ENCODE measurements around the gene ABLIM2. TPM values are rescaled to one million over a fixed set of nuclear protein-coding genes. Genes with fewer than 3 reads are reported as not detected.

The ABLIM2 gene
- total and polyA plus RNA-seq, 2 of the 8 experiments (the other 6 are each of a cell fraction or from before 2014, with no cell fraction given), result 2.8 to 3.0 TPM

GRCh38 chr4:7967063-7967440 is 191.6 kb downstream of the ABLIM2 start:
- no peaks in the 10 kb centered on the region for H4K20me1 ChIP-seq (replicated peaks in 1 of 2; ENCODE audit: control insufficient read depth in 1 of 2, insufficient read depth in 2 of 2, low read length in 2 of 2)
- no peak overlapping the region for H2BK15ac ChIP-seq (ENCODE audit: low read length)
- H3K27ac ChIP-seq (ENCODE audit: low read depth, low read length), result no peak overlapping the region
- H2BK5ac ChIP-seq (ENCODE audit: low read depth, low read length), result no peak overlapping the region
- H3K4me2 ChIP-seq (ENCODE audit: insufficient read depth in 1 of 2, low read depth in 2 of 2, low read length in 2 of 2), result no peak overlapping the region
- FAIRE-seq (no peak), DNase-seq (ENCODE audit: low read depth in 1 of 2, low spot score in 2 of 2) (no peak)
- H3K18ac ChIP-seq (ENCODE audit: extremely low read depth, low read length), result no peak overlapping the region
- H2BK20ac ChIP-seq (ENCODE audit: low read length), result no peak overlapping the region
- no peak overlapping the region for H2BK120ac ChIP-seq (replicated peaks; ENCODE audit: low read depth, low read length)
- no peaks in the 10 kb centered on the region; a peak in 1 of 7 replicates for H3K27me3 ChIP-seq (replicated peaks in 1 of 4; ENCODE audit: control insufficient read depth in 3 of 4, extremely low read depth in 1 of 4, insufficient read depth in 3 of 4, low read length in 3 of 4)
- CTCF ChIA-PET (ENCODE audit: partially characterized antibody), result interaction anchor here (0.7 to 3.0 kb wide), 10 partner anchors 8 to 231 kb away, joined by 3 to 10 read pairs (median 3); no protein-coding TSS in a partner anchor
- H4K91ac ChIP-seq (replicated peaks; ENCODE audit: insufficient read length, low read length), result no peak overlapping the region
- no peak overlapping the region for H3K4ac ChIP-seq (replicated peaks; ENCODE audit: insufficient read length, low read depth, low read length)
- no peaks in the 10 kb centered on the region for H3K79me1 ChIP-seq (ENCODE audit: low read depth, low read length)
- H4K5ac ChIP-seq (ENCODE audit: insufficient read length, low read depth, low read length), result no peak overlapping the region
- no peaks in the 10 kb centered on the region for H3K79me2 ChIP-seq (ENCODE audit: control insufficient read depth in 1 of 2, insufficient read depth in 2 of 2, low read length in 2 of 2)
- no peaks in the 10 kb centered on the region; the same call in 1 of the 2 replicates for H3K23me2 ChIP-seq (ENCODE audit: low read depth, low read length)
- no peak overlapping the region for H3K23ac ChIP-seq (ENCODE audit: insufficient read length)
- 90% methylated on average over 9 of the region's 9 CpGs; no CpG with 5 or more reads in 1 of the 2 experiments for WGBS, 2 experiments (ENCODE audit: extremely low coverage in 1 of 2, insufficient coverage in 1 of 2, insufficient read length in 1 of 2, insufficient replicate concordance in 2 of 2, low coverage in 1 of 2, low lambda C conversion rate in 2 of 2, missing lambda C conversion rate in 1 of 2)
- H3K14ac ChIP-seq (ENCODE audit: insufficient read length), result no peak overlapping the region
- H3K9me3 ChIP-seq (ENCODE audit: insufficient read depth in 2 of 2, low read depth in 1 of 2, low read length in 1 of 2), result no peaks in the 10 kb centered on the region
- H2BK12ac ChIP-seq (ENCODE audit: low read depth, low read length), result no peak overlapping the region; the same call in 1 of the 2 replicates
- H3K9ac ChIP-seq (replicated peaks in 1 of 4; ENCODE audit: extremely low read depth in 1 of 4, low read depth in 3 of 4, low read length in 3 of 4), result no peak overlapping the region
- no peak for TF ChIP-seq SIRT6 (IDR thresholded peaks at IDR 0.05; ENCODE audit: low read length)
- TF ChIP-seq FOSL1 (IDR thresholded peaks at IDR 0.05; ENCODE audit: insufficient read depth, low read depth, low read length), result no peak
- no peak for TF ChIP-seq KDM4A (IDR thresholded peaks at IDR 0.05; ENCODE audit: low read depth, low read length, severe bottlenecking)
- TF ChIP-seq NRF1 (IDR thresholded peaks at IDR 0.05; ENCODE audit: low read depth, low read length), result no peak
- no peak for TF ChIP-seq EZH2 (IDR thresholded peaks at IDR 0.05; ENCODE audit: low read depth, low read length, severe bottlenecking)
- TF ChIP-seq HDAC2 (IDR thresholded peaks at IDR 0.05; ENCODE audit: borderline replicate concordance in 1 of 2, low read depth in 2 of 2, low read length in 2 of 2), result no peak
- H3K36me3 ChIP-seq (ENCODE audit: control insufficient read depth in 2 of 4, insufficient read depth in 4 of 4, low read length in 3 of 4), result no peaks in the 10 kb centered on the region
- no peak overlapping the region for H2AFZ ChIP-seq (ENCODE audit: low read length)
- no peak overlapping the region for H3K4me3 ChIP-seq (ENCODE audit: extremely low read depth in 1 of 4, insufficient read depth in 2 of 4, low read depth in 3 of 4, low read length in 4 of 4)
- H3K4me1 ChIP-seq (replicated peaks in 1 of 4; ENCODE audit: control insufficient read depth in 3 of 4, insufficient read depth in 4 of 4, low read length in 3 of 4), result peaks cover 0 to 13% (median 2%) of the 10 kb centered on the region in 4 experiments; a peak in 6 of 7 replicates
- no peak overlapping the region for H4K8ac ChIP-seq (ENCODE audit: extremely low read depth, insufficient read depth, low read length)
- H3K56ac ChIP-seq (replicated peaks; ENCODE audit: insufficient read length, low read depth, low read length), result no peak overlapping the region
- H2AK5ac ChIP-seq (ENCODE audit: low read depth, low read length), result no peak overlapping the region
- POLR2A ChIA-PET (ENCODE audit: partially characterized antibody), result interaction anchor here (1.3 kb wide), 2 partner anchors 19 to 29 kb away, joined by 4 read pairs; no protein-coding TSS in a partner anchor

All from H1 (cell line).